ENCODE results near the gene ADISSP. TPM values are rescaled to one million over a fixed set of nuclear protein-coding genes. Genes with fewer than 3 reads are reported as not detected.

Gene ADISSP
- total and polyA plus RNA-seq, 9 of the 15 experiments (the other 6 are each of a cell fraction or from before 2014, with no cell fraction given) = 1.4 to 70.6 (median 23.4) TPM

- TF ChIP-seq FOXM1 (IDR thresholded peaks at IDR 0.05; ENCODE audit: low read depth) (no peak), FOXM1 (CRISPR knock-in tag; IDR thresholded peaks at IDR 0.05; ENCODE audit: low read depth) (no peak), ATF6 (CRISPR knock-in tag; IDR thresholded peaks at IDR 0.05) (no peak), CTCF (IDR thresholded peaks at IDR 0.05 in 2 of 3, conservative IDR thresholded peaks at IDR 0.05 in 1 of 3; ENCODE audit: insufficient read depth in 2 of 3, low read depth in 1 of 3, low read length in 3 of 3) (peak; percentile 50 to 60 (median 51)), ZNF140 (CRISPR knock-in tag; IDR thresholded peaks at IDR 0.05) (no peak), BRCA1 (IDR thresholded peaks at IDR 0.05) (no peak), BRCA1 (CRISPR knock-in tag; IDR thresholded peaks at IDR 0.05) (no peak), CREB3L1 (IDR thresholded peaks at IDR 0.05; ENCODE audit: borderline replicate concordance, low read depth) (no peak), CBX8 (IDR thresholded peaks at IDR 0.05; ENCODE audit: borderline replicate concordance, extremely low read depth, low read depth, low read length, poor library complexity, severe bottlenecking) (no peak), ZNF23 (CRISPR knock-in tag; IDR thresholded peaks at IDR 0.05) (no peak), CREBBP (IDR thresholded peaks at IDR 0.05; ENCODE audit: low read depth, low read length) (no peak), PPARD (CRISPR knock-in tag; IDR thresholded peaks at IDR 0.05) (no peak), TFAM (CRISPR knock-in tag; conservative IDR thresholded peaks at IDR 0.05) (no peak), HCFC1 (IDR thresholded peaks at IDR 0.05; ENCODE audit: low read depth, low read length) (peak; percentile 93), ELF2 (CRISPR knock-in tag; IDR thresholded peaks at IDR 0.05) (no peak), ETS1 (conservative IDR thresholded peaks at IDR 0.05; ENCODE audit: control insufficient read depth, low read depth, low read length) (peak; percentile 82; the same call in 1 of the 2 replicates), DMBX1 (CRISPR knock-in tag; IDR thresholded peaks at IDR 0.05; ENCODE audit: borderline replicate concordance) (no peak), NCOA6 (IDR thresholded peaks at IDR 0.05) (no peak), THAP7 (CRISPR knock-in tag; IDR thresholded peaks at IDR 0.05) (no peak)
Measured at GRCh38 chr20:3781153-3781910, 13.8 kb upstream of the ADISSP start, which contains the start of gene SPEF1 (continued).

All from K562 (cell line).